Activated CD4-positive, alpha-beta T cell treated with anti-CD3 and anti-CD28 coated beads, Interleukin-2, amount 50 U/mL, for 1 hour (primary cell): ENCODE data around the gene USP6NL.
"Not testable (repeated sequence)": the region's sequence is repeated elsewhere in the genome, so short reads cannot be mapped to it uniquely, and the experiment has no call there.

Source experiments
- DNase-seq: peaks from one replicate; pipeline ENCODE4 v3.0.0-alpha.2; 2020

Gene USP6NL

GRCh38 chr10:11441151-11441535 lies 170.3 kb downstream of the USP6NL start:
- DNase-seq, result no peak

GRCh38 chr10:11440250-11441150 lies 170.9 kb downstream of the USP6NL start:
- no peak for DNase-seq

- no peak for DNase-seq
These were observed 171.9 kb downstream of the USP6NL start for GRCh38 chr10:11439523-11440053.

GRCh38 chr10:11437391-11438142 lies 173.9 kb downstream of the USP6NL start:
- no peak for DNase-seq

GRCh38 chr10:11436445-11436844 lies 175.0 kb downstream of the USP6NL start:
- DNase-seq, result not testable (repeated sequence)

GRCh38 chr10:11435581-11435981 lies 175.9 kb downstream of the USP6NL start:
- no peak for DNase-seq

- DNase-seq, result no peak
These were observed 177.1 kb downstream of the USP6NL start for GRCh38 chr10:11434324-11434723.

GRCh38 chr10:11433657-11434056 lies 177.8 kb downstream of the USP6NL start:
- no peak for DNase-seq

GRCh38 chr10:11431216-11431555 lies 180.3 kb downstream of the USP6NL start:
- no peak for DNase-seq

GRCh38 chr10:11430421-11431215 lies 180.8 kb downstream of the USP6NL start:
- DNase-seq, result no peak

- no peak for DNase-seq
These were observed 181.9 kb downstream of the USP6NL start for GRCh38 chr10:11429439-11430052.

GRCh38 chr10:11425676-11426075 lies 185.8 kb downstream of the USP6NL start:
- DNase-seq, result no peak

- no peak for DNase-seq
These were observed 186.2 kb downstream of the USP6NL start for GRCh38 chr10:11425296-11425610.

- DNase-seq, result no peak
These were observed 186.8 kb downstream of the USP6NL start for GRCh38 chr10:11424456-11425295.

GRCh38 chr10:11416974-11417373 lies 194.5 kb downstream of the USP6NL start:
- DNase-seq, result no peak

- no peak for DNase-seq
These were observed 196.4 kb downstream of the USP6NL start for GRCh38 chr10:11415095-11415494.

- DNase-seq, result no peak
These were observed 197.0 kb downstream of the USP6NL start for GRCh38 chr10:11414314-11415038.

GRCh38 chr10:11411926-11412545 lies 199.4 kb downstream of the USP6NL start:
- no peak for DNase-seq

GRCh38 chr10:11409357-11409756 lies 202.1 kb downstream of the USP6NL start:
- no peak for DNase-seq

GRCh38 chr10:11407939-11408338 lies 203.5 kb downstream of the USP6NL start:
- no peak for DNase-seq

- no peak for DNase-seq
These were observed 204.7 kb downstream of the USP6NL start for GRCh38 chr10:11406746-11407145.
